ENCODE data around the gene TBC1D4.

- TF ChIP-seq REST (IDR thresholded peaks at IDR 0.05; ENCODE audit: insufficient read depth in 1 of 2, low read depth in 2 of 2, low read length in 2 of 2) (no peak), POLR2AphosphoS5 (IDR thresholded peaks at IDR 0.05; ENCODE audit: low read depth, low read length) (no peak), SIN3A (IDR thresholded peaks at IDR 0.05; ENCODE audit: borderline replicate concordance, insufficient read depth, low read length) (no peak), TAF1 (IDR thresholded peaks at IDR 0.05; ENCODE audit: borderline replicate concordance, insufficient read depth, low read length) (no peak)
Observed at GRCh38 chr13:75442736-75443234, 39.2 kb downstream of the TBC1D4 start.
